Activated CD8-positive, alpha-beta memory T cell treated with anti-CD3 and anti-CD28 coated beads for 24 hours (primary cell): ENCODE data around the gene SGK2.

Experiments used
- DNase-seq: peaks from one replicate; pipeline ENCODE4 v3.0.0-alpha.2; 2020

SGK2 gene

DNA sequence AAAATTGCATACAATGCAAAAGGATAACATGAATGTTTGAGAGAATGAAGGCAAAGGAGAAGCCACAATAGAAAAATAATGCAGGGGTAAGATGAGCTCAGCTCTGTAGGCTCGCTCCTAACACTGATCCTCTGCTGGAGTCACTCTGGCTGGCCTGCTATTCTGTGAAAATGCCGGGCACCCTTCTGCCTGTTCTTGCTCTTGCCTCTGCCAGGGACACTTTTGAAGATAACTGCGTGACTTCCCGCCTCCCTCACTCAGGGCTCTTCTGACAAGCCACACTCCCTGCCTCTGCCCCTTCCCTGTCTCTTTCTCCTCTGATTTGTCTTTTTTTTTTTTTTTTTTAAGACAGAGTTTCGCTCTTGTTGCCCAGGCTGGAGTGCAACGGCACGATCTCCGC lies 72.8 kb downstream of the SGK2 start:
- DNase-seq: no peak
